K562 (cell line): ENCODE data around the gene SMIM7. TPM values are rescaled to one million over a fixed set of nuclear protein-coding genes. Genes with fewer than 3 reads are reported as not detected.

ENCODE experiments used
- ARID2 ChIP-seq: fragments of 450-650 bp; IDR thresholded peaks from 2 replicates; pipeline ENCODE4 v1.6.1; 2017; ENCODE audit warnings: antibody characterized with exemption, mild to moderate bottlenecking
- ATF1 ChIP-seq, 2 experiments: fragments of 450-650 bp in 1 of 2; IDR thresholded peaks; 2 replicates each; pipeline ENCODE4 v1.6.1; 2016; ENCODE audit warnings: missing compliant biosample characterization in 1 of 2, missing genetic modification characterization in 1 of 2
- BMI1 ChIP-seq: fragments of 150-350 bp; IDR thresholded peaks from 2 replicates; pipeline ENCODE4 v1.6.1; 2014; ENCODE audit warnings: low read length
- GATAD2B ChIP-seq: fragments of 450-650 bp; IDR thresholded peaks from 2 replicates; pipeline ENCODE4 v1.6.1; 2017; ENCODE audit warnings: mild to moderate bottlenecking, borderline replicate concordance
- HNRNPK ChIP-seq: fragments of 200-400 bp; formaldehyde crosslinking; IDR thresholded peaks from one replicate; pipeline ENCODE4 v1.6.1; 2018; ENCODE audit warnings: mild to moderate bottlenecking, low read depth, low read length; ENCODE audit not compliant: poor library complexity, severe bottlenecking
- MBD2 ChIP-seq: sonication (generic); IDR thresholded peaks from 2 replicates; pipeline ENCODE4 v1.6.1; 2016; ENCODE audit warnings: low read depth, borderline replicate concordance
- NEUROD1 ChIP-seq: fragments of 150-350 bp; IDR thresholded peaks from 2 replicates; pipeline ENCODE4 v1.6.1; 2014; ENCODE audit warnings: borderline replicate concordance, low read length, low read depth; ENCODE audit not compliant: partially characterized antibody
- NFYB ChIP-seq: IDR thresholded peaks from 2 replicates; pipeline ENCODE4 v1.6.1; 2011; ENCODE audit warnings: mild to moderate bottlenecking, moderate library complexity; ENCODE audit not compliant: insufficient read length; ENCODE audit errors: extremely low read depth
- OTX1 ChIP-seq: fragments of 450-650 bp; formaldehyde crosslinking; IDR thresholded peaks from 2 replicates; pipeline ENCODE4 v1.4.0; 2022; ENCODE audit warnings: mild to moderate bottlenecking
- PURB ChIP-seq: sonication (generic); formaldehyde crosslinking; IDR thresholded peaks from 2 replicates; pipeline ENCODE4 v1.9.0; 2021; ENCODE audit warnings: low read depth, mild to moderate bottlenecking, missing genetic modification reagents
- RBFOX2 ChIP-seq: fragments of 200-400 bp; formaldehyde crosslinking; IDR thresholded peaks from 2 replicates; pipeline ENCODE4 v1.6.1; 2017; ENCODE audit warnings: low read depth, mild to moderate bottlenecking, low read length, moderate library complexity
- SOX6 ChIP-seq: fragments of 450-650 bp; IDR thresholded peaks from 2 replicates; pipeline ENCODE4 v1.6.1; 2014; ENCODE audit warnings: mild to moderate bottlenecking
- TEAD4 ChIP-seq, 2 experiments: sonication (generic) in 1 of 2; formaldehyde crosslinking in 1 of 2; IDR thresholded peaks; 2 replicates each; pipeline versions ENCODE4 v1.6.1 to v1.8.0; 2012 to 2022; ENCODE audit warnings: borderline replicate concordance in 1 of 2, inconsistent platforms in 1 of 2, low read length in 1 of 2, mild to moderate bottlenecking in 1 of 2, missing genetic modification reagents in 1 of 2
- U2AF1 ChIP-seq: fragments of 200-400 bp; formaldehyde crosslinking; optimal IDR thresholded peaks from 2 replicates; pipeline ENCODE3; 2017; ENCODE audit warnings: mild to moderate bottlenecking, low read depth, low read length, moderate library complexity
- ZFX ChIP-seq: sonication (generic); formaldehyde crosslinking; IDR thresholded peaks from 2 replicates; pipeline ENCODE4 v1.8.0; 2022; ENCODE audit warnings: mild to moderate bottlenecking, missing genetic modification reagents, moderate library complexity
- ZNF668 ChIP-seq: fragments of 250-450 bp; sonication (Bioruptor Pico); IDR thresholded peaks from 2 replicates; pipeline ENCODE4 v1.8.0; 2022; ENCODE audit warnings: mild to moderate bottlenecking, inconsistent platforms
- ZZZ3 ChIP-seq: fragments of 450-650 bp; IDR thresholded peaks from 2 replicates; pipeline ENCODE4 v1.6.1; 2016; ENCODE audit warnings: antibody characterized with exemption, mild to moderate bottlenecking, moderate library complexity
- polyA plus RNA-seq, 8 experiments: library from polyadenylated mRNA; depleted of rRNA in 4 of 8; stranded (reverse) in 5 of 8; unstranded in 3 of 8; fragments of >200 nt; fragmentation: Nextera tagmentation in 2 of 8; fragmentation: Illumina TruSeq in 1 of 8; extraction: Ambion mirVana in 2 of 8; extraction: Trizol in 1 of 8; gene quantifications; 2 replicates each; pipeline versions ENCODE4 v1.2.1 to v1.2.3, GENCODE V29; 2011 to 2014; ENCODE audit warnings: inconsistent platforms in 1 of 8, missing spikeins in 1 of 8
- total RNA-seq, 7 experiments: library from RNA; depleted of rRNA in 6 of 7; stranded (reverse); fragments of >200 nt in 6 of 7; fragmentation: Illumina TruSeq in 2 of 7; extraction: Trizol in 2 of 7; gene quantifications; 2 replicates each; pipeline versions ENCODE4 v1.2.1 to v1.2.3, GENCODE V29; 2011 to 2021; ENCODE audit warnings: low replicate concordance in 1 of 7
- TF ChIP-seq, protein P1 (sequence below), 3 experiments: fragments of 200-800 bp in 1 of 3; fragments of 250-450 bp in 1 of 3; fragments of 450-650 bp in 1 of 3; sonication (Bioruptor Pico) in 1 of 3; sonication (Bioruptor generic) in 1 of 3; formaldehyde crosslinking in 1 of 3; IDR thresholded peaks; 2 replicates each; pipeline versions ENCODE4 v1.6.1 to v1.8.0; 2016 to 2022; ENCODE audit warnings: mild to moderate bottlenecking in 2 of 3, missing genetic modification characterization in 2 of 3, missing compliant biosample characterization in 1 of 3, moderate library complexity in 1 of 3
- TF ChIP-seq, protein P2 (sequence below): fragments of 450-650 bp; IDR thresholded peaks from 2 replicates; pipeline ENCODE4 v1.6.1; 2016; ENCODE audit warnings: borderline replicate concordance
- TF ChIP-seq, protein P3 (sequence below): fragments of 250-450 bp; sonication (Bioruptor Pico); IDR thresholded peaks from 2 replicates; pipeline ENCODE4 v1.4.0; 2020

SMIM7 gene
- total and polyA plus RNA-seq, 9 of the 15 experiments (the other 6 are each of a cell fraction or from before 2014, with no cell fraction given) = 55.3 to 265 (median 107) TPM

DNA sequence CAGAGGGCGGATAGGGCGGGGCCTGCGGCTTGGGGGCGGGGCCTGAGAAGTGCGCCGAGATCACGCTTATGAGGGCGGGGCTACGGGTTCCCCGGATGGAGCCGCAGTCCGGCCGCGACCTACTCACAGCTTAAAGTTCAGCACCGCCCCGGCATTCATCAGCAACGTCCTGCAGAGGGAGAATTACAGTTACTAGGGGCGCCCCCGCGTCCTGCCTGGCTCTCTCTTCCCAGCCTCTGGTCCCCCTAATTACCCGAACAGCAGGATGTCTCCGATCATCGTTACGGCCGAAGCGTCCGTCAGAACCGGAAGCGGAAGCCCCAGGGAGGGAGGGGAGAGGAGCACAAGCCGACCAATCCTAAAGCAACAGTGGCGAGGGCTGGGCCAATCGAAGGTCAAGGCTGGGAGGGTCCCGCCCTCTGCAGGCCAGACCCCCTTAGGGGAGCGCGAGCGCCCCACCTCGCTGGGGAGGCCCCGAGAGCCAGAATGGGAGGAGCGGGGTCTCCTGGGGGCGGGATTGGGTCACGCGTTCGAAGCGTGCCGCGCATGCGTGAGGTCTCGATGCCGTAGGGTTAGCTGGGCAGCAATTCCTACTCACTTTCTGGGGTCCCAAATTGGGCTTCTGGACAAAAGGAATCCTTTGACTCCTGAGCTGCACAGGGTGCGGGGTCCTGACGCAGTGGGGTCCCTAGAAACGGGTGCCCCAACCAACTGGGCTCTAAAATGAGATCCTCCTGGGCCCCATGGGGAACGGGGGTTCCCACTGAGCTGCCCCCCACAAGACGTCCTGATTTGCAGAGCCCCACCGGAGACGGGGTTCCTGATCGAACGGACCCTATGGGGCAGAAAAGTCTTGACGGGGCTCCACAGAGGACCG lies at the start of gene SMIM7 (continued):
- 0 out of 2 replicates have a peak, but pooled peaks have one; percentile 32 for TF ChIP-seq SOX6
- peak; percentile 54; the same call in 1 of the 2 replicates for TF ChIP-seq ZZZ3
- peak; percentile 96 for TF ChIP-seq MBD2
- peak; percentile 94 for TF ChIP-seq NEUROD1
- TF ChIP-seq, protein P1, sequence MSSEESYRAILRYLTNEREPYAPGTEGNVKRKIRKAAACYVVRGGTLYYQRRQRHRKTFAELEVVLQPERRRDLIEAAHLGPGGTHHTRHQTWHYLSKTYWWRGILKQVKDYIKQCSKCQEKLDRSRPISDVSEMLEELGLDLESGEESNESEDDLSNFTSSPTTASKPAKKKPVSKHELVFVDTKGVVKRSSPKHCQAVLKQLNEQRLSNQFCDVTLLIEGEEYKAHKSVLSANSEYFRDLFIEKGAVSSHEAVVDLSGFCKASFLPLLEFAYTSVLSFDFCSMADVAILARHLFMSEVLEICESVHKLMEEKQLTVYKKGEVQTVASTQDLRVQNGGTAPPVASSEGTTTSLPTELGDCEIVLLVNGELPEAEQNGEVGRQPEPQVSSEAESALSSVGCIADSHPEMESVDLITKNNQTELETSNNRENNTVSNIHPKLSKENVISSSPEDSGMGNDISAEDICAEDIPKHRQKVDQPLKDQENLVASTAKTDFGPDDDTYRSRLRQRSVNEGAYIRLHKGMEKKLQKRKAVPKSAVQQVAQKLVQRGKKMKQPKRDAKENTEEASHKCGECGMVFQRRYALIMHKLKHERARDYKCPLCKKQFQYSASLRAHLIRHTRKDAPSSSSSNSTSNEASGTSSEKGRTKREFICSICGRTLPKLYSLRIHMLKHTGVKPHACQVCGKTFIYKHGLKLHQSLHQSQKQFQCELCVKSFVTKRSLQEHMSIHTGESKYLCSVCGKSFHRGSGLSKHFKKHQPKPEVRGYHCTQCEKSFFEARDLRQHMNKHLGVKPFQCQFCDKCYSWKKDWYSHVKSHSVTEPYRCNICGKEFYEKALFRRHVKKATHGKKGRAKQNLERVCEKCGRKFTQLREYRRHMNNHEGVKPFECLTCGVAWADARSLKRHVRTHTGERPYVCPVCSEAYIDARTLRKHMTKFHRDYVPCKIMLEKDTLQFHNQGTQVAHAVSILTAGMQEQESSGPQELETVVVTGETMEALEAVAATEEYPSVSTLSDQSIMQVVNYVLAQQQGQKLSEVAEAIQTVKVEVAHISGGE (CRISPR knock-in tag; IDR thresholded peaks at IDR 0.05) = peak in 1 of 3 experiments; percentile 78; a peak in 2 of 6 replicates
- peak; percentile 64; the same call in 1 of the 2 replicates for TF ChIP-seq OTX1 (CRISPR knock-in tag)
- no peak for TF ChIP-seq ARID2
- TF ChIP-seq ATF1 (CRISPR knock-in tag; IDR thresholded peaks at IDR 0.05) = no peak
- peak; percentile 85 for TF ChIP-seq ATF1 (tag; IDR thresholded peaks at IDR 0.05)
- TF ChIP-seq U2AF1 = no peak
- TF ChIP-seq, protein P2, sequence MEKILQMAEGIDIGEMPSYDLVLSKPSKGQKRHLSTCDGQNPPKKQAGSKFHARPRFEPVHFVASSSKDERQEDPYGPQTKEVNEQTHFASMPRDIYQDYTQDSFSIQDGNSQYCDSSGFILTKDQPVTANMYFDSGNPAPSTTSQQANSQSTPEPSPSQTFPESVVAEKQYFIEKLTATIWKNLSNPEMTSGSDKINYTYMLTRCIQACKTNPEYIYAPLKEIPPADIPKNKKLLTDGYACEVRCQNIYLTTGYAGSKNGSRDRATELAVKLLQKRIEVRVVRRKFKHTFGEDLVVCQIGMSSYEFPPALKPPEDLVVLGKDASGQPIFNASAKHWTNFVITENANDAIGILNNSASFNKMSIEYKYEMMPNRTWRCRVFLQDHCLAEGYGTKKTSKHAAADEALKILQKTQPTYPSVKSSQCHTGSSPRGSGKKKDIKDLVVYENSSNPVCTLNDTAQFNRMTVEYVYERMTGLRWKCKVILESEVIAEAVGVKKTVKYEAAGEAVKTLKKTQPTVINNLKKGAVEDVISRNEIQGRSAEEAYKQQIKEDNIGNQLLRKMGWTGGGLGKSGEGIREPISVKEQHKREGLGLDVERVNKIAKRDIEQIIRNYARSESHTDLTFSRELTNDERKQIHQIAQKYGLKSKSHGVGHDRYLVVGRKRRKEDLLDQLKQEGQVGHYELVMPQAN = peak; percentile 65; the same call in 1 of the 2 replicates
- TF ChIP-seq TEAD4 (IDR thresholded peaks at IDR 0.05; ENCODE audit: low read length) = no peak
- TF ChIP-seq TEAD4 (CRISPR knock-in tag; IDR thresholded peaks at IDR 0.05; ENCODE audit: borderline replicate concordance) = no peak
- TF ChIP-seq, protein P3, sequence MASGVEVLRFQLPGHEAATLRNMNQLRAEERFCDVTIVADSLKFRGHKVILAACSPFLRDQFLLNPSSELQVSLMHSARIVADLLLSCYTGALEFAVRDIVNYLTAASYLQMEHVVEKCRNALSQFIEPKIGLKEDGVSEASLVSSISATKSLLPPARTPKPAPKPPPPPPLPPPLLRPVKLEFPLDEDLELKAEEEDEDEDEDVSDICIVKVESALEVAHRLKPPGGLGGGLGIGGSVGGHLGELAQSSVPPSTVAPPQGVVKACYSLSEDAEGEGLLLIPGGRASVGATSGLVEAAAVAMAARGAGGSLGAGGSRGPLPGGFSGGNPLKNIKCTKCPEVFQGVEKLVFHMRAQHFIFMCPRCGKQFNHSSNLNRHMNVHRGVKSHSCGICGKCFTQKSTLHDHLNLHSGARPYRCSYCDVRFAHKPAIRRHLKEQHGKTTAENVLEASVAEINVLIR (CRISPR knock-in tag) = 0 out of 2 replicates have a peak, but pooled peaks have one; percentile 38
- TF ChIP-seq RBFOX2 = peak; percentile 71
- TF ChIP-seq BMI1 = no peak
- TF ChIP-seq NFYB = peak; percentile 89
- no peak for TF ChIP-seq PURB (CRISPR knock-in tag)
- TF ChIP-seq ZNF668 = no peak
- TF ChIP-seq GATAD2B = no peak
- no peak for TF ChIP-seq HNRNPK
- TF ChIP-seq ZFX (CRISPR knock-in tag) = peak; percentile 66
